Activated gamma-delta T cell treated with Interleukin-2 at 50 U/mL for 16 hours (primary cell): ENCODE data around the gene RPL12.
"Not testable (repeated sequence)": the region's sequence is repeated elsewhere in the genome, so short reads cannot be mapped to it uniquely, and the experiment has no call there.

Experiments used
- DNase-seq: peaks from one replicate; pipeline ENCODE4 v3.0.0-alpha.2; 2020

Gene RPL12

GRCh38 chr9:127466407-127466917 is 15.3 kb upstream of the RPL12 start:
- DNase-seq, result not testable (repeated sequence)

GRCh38 chr9:127463911-127464310 is 12.7 kb upstream of the RPL12 start:
- no peak for DNase-seq

GRCh38 chr9:127463382-127463781 is 12.2 kb upstream of the RPL12 start:
- DNase-seq, result no peak

- no peak for DNase-seq
These were observed 7.7 kb upstream of the RPL12 start for GRCh38 chr9:127458921-127459320.

- DNase-seq, result no peak
These were observed 6.1 kb upstream of the RPL12 start for GRCh38 chr9:127457191-127457878.

GRCh38 chr9:127455324-127455992 is 4.3 kb upstream of the RPL12 start:
- DNase-seq, result no peak

GRCh38 chr9:127452691-127453090 is 1.5 kb upstream of the RPL12 start:
- no peak for DNase-seq

GRCh38 chr9:127451858-127452656 is 851 bp upstream of the RPL12 start:
- DNase-seq, result peak; percentile 35

- DNase-seq, result no peak
These were observed 327 bp upstream of the RPL12 start for GRCh38 chr9:127451608-127451857.

- DNase-seq, result no peak
These were observed 904 bp downstream of the RPL12 start for GRCh38 chr9:127450243-127450760.

- no peak for DNase-seq
These were observed 1.8 kb downstream of the RPL12 start for GRCh38 chr9:127449332-127449966.

- no peak for DNase-seq
These were observed 2.9 kb downstream of the RPL12 start for GRCh38 chr9:127448112-127448805.

GRCh38 chr9:127447416-127448111 is 3.6 kb downstream of the RPL12 start:
- DNase-seq, result no peak

- DNase-seq, result no peak
These were observed 4.3 kb downstream of the RPL12 start for GRCh38 chr9:127446713-127447415.

GRCh38 chr9:127445851-127446712 is 5.1 kb downstream of the RPL12 start:
- DNase-seq, result no peak

- DNase-seq, result no peak
These were observed 6.0 kb downstream of the RPL12 start for GRCh38 chr9:127444921-127445850.

- DNase-seq, result no peak
These were observed 6.8 kb downstream of the RPL12 start for GRCh38 chr9:127444283-127444920.

- DNase-seq, result no peak
These were observed 12.8 kb downstream of the RPL12 start for GRCh38 chr9:127438394-127438793.
